K562 (cell line): Measurements from ENCODE around the gene AAR2. TPM values are rescaled to one million over a fixed set of nuclear protein-coding genes. Genes with fewer than 3 reads are reported as not detected.

Source experiments
- ARHGAP35 ChIP-seq: fragments of 450-650 bp; IDR thresholded peaks from 2 replicates; pipeline ENCODE4 v1.6.1; 2018; ENCODE audit not compliant: partially characterized antibody
- CBX3 ChIP-seq, 2 experiments: IDR thresholded peaks; 1 replicate in 1 of 2; 2 replicates in 1 of 2; pipeline ENCODE4 v1.6.1; 2012; ENCODE audit warnings: inconsistent platforms in 2 of 2, low read length in 2 of 2, borderline replicate concordance in 1 of 2, control low read depth in 1 of 2
- GMEB1 ChIP-seq: fragments of 250-450 bp; sonication (Bioruptor Pico); IDR thresholded peaks from 2 replicates; pipeline ENCODE4 v1.4.0; 2020; ENCODE audit warnings: mild to moderate bottlenecking
- NBN ChIP-seq: fragments of 450-650 bp; IDR thresholded peaks from 2 replicates; pipeline ENCODE4 v1.6.1; 2016; ENCODE audit warnings: low read depth, mild to moderate bottlenecking
- PML ChIP-seq: IDR thresholded peaks from 2 replicates; pipeline ENCODE4 v1.6.1; 2012; ENCODE audit warnings: low read length, inconsistent platforms
- RBBP5 ChIP-seq: fragments of 200-600 bp; sonication (generic); IDR thresholded peaks from 2 replicates; pipeline ENCODE4 v1.6.1; 2012; ENCODE audit warnings: borderline replicate concordance, mild to moderate bottlenecking, low read length, control low read depth, inconsistent platforms; ENCODE audit not compliant: insufficient read depth, poor library complexity, severe bottlenecking
- SOX6 ChIP-seq: fragments of 450-650 bp; IDR thresholded peaks from 2 replicates; pipeline ENCODE4 v1.6.1; 2014; ENCODE audit warnings: mild to moderate bottlenecking
- STAT5B ChIP-seq: fragments of 250-450 bp; sonication (Bioruptor Pico); IDR thresholded peaks from 2 replicates; pipeline ENCODE4 v1.8.0; 2021; ENCODE audit warnings: mild to moderate bottlenecking, inconsistent platforms
- TEAD4 ChIP-seq, 2 experiments: sonication (generic) in 1 of 2; formaldehyde crosslinking in 1 of 2; IDR thresholded peaks; 2 replicates each; pipeline versions ENCODE4 v1.6.1 to v1.8.0; 2012 to 2022; ENCODE audit warnings: borderline replicate concordance in 1 of 2, inconsistent platforms in 1 of 2, low read length in 1 of 2, mild to moderate bottlenecking in 1 of 2, missing genetic modification reagents in 1 of 2
- USF1 ChIP-seq: sonication (generic); formaldehyde crosslinking; IDR thresholded peaks from 2 replicates; pipeline ENCODE4 v1.9.0; 2022; ENCODE audit warnings: mild to moderate bottlenecking, missing genetic modification reagents
- ZBTB17 ChIP-seq: fragments of 450-650 bp; formaldehyde crosslinking; IDR thresholded peaks from 2 replicates; pipeline ENCODE4 v1.4.0; 2020; ENCODE audit warnings: mild to moderate bottlenecking
- ZFP1 ChIP-seq: fragments of 450-650 bp; formaldehyde crosslinking; IDR thresholded peaks from 2 replicates; pipeline ENCODE4 v1.4.0; 2020; ENCODE audit warnings: mild to moderate bottlenecking, mixed read lengths
- ZZZ3 ChIP-seq: fragments of 450-650 bp; IDR thresholded peaks from 2 replicates; pipeline ENCODE4 v1.6.1; 2016; ENCODE audit warnings: antibody characterized with exemption, mild to moderate bottlenecking, moderate library complexity
- polyA plus RNA-seq, 8 experiments: library from polyadenylated mRNA; depleted of rRNA in 4 of 8; stranded (reverse) in 5 of 8; unstranded in 3 of 8; fragments of >200 nt; fragmentation: Nextera tagmentation in 2 of 8; fragmentation: Illumina TruSeq in 1 of 8; extraction: Ambion mirVana in 2 of 8; extraction: Trizol in 1 of 8; gene quantifications; 2 replicates each; pipeline versions ENCODE4 v1.2.1 to v1.2.3, GENCODE V29; 2011 to 2014; ENCODE audit warnings: inconsistent platforms in 1 of 8, missing spikeins in 1 of 8
- total RNA-seq, 7 experiments: library from RNA; depleted of rRNA in 6 of 7; stranded (reverse); fragments of >200 nt in 6 of 7; fragmentation: Illumina TruSeq in 2 of 7; extraction: Trizol in 2 of 7; gene quantifications; 2 replicates each; pipeline versions ENCODE4 v1.2.1 to v1.2.3, GENCODE V29; 2011 to 2021; ENCODE audit warnings: low replicate concordance in 1 of 7
- TF ChIP-seq, protein P1 (sequence below), 2 experiments: fragments of 450-650 bp; formaldehyde crosslinking in 1 of 2; IDR thresholded peaks; 2 replicates each; pipeline versions ENCODE4 v1.4.0 to v1.6.1; 2014 to 2020; ENCODE audit warnings: mild to moderate bottlenecking in 2 of 2, borderline replicate concordance in 1 of 2, low read depth in 1 of 2

The AAR2 gene
- total and polyA plus RNA-seq, 9 of the 15 experiments (the other 6 are each of a cell fraction or from before 2014, with no cell fraction given), result 6.5 to 36.2 (median 24.7) TPM

DNA sequence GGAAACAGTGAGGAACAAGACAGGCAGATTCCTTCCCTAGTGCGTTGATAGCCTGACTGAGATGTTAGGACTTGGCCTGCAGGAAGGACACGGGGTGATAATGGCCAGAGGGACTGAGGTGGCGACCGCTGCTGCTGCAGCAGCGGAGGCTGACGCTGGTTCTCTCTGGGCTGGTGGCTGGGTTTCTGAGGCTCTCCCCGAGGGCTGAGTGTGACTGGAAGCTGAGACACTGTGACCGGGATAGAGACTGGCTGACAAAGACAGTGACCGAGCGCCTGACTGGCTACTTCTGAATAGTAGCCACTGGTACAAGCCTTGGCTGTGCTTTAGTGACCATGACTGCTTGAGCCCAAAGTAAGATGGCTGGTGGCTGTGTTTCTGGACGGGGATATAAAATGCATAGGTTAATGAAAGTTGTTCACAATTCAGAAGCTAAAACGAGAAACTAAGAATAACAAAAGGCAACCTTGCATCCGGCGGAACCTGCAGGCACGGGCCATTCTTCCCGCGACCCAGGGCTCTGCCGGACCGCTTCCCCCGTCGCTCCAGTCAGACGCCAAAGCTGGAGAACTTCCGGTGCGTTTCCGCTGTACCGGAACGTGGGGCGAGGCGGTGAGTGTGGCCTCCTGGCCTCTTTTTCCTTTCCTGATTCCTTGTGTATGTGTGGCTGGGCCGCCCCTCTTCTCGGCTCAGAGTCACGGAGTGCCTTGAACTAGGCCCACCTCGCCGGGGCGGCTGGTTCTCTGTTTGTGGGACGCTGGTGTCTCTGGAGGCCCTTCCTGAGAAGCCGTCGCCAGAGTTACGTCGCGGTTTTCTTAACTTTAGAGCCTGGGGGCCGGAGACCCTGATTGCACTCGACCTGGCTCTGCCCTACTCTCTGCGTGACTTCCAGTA, at the start of gene AAR2 (continued):
- TF ChIP-seq, protein P1, sequence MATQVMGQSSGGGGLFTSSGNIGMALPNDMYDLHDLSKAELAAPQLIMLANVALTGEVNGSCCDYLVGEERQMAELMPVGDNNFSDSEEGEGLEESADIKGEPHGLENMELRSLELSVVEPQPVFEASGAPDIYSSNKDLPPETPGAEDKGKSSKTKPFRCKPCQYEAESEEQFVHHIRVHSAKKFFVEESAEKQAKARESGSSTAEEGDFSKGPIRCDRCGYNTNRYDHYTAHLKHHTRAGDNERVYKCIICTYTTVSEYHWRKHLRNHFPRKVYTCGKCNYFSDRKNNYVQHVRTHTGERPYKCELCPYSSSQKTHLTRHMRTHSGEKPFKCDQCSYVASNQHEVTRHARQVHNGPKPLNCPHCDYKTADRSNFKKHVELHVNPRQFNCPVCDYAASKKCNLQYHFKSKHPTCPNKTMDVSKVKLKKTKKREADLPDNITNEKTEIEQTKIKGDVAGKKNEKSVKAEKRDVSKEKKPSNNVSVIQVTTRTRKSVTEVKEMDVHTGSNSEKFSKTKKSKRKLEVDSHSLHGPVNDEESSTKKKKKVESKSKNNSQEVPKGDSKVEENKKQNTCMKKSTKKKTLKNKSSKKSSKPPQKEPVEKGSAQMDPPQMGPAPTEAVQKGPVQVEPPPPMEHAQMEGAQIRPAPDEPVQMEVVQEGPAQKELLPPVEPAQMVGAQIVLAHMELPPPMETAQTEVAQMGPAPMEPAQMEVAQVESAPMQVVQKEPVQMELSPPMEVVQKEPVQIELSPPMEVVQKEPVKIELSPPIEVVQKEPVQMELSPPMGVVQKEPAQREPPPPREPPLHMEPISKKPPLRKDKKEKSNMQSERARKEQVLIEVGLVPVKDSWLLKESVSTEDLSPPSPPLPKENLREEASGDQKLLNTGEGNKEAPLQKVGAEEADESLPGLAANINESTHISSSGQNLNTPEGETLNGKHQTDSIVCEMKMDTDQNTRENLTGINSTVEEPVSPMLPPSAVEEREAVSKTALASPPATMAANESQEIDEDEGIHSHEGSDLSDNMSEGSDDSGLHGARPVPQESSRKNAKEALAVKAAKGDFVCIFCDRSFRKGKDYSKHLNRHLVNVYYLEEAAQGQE (IDR thresholded peaks at IDR 0.05; ENCODE audit: borderline replicate concordance), result no peak
- TF ChIP-seq, protein P1 (CRISPR knock-in tag; IDR thresholded peaks at IDR 0.05; ENCODE audit: low read depth), result no peak
- TF ChIP-seq ZZZ3, result 0 out of 2 replicates have a peak, but pooled peaks have one; percentile 61
- TF ChIP-seq RBBP5, result peak; percentile 96
- no peak for TF ChIP-seq USF1
- TF ChIP-seq GMEB1 (CRISPR knock-in tag), result 0 out of 2 replicates have a peak, but pooled peaks have one; percentile 36
- TF ChIP-seq NBN, result peak; percentile 67; the same call in 1 of the 2 replicates
- TF ChIP-seq ZBTB17 (CRISPR knock-in tag), result 0 out of 2 replicates have a peak, but pooled peaks have one; percentile 47
- no peak for TF ChIP-seq ARHGAP35
- peak in 1 of 2 experiments; percentile 91; a peak in 2 of 3 replicates for TF ChIP-seq CBX3 (IDR thresholded peaks at IDR 0.05; ENCODE audit: borderline replicate concordance in 1 of 2, low read length in 2 of 2)
- peak; percentile 78 for TF ChIP-seq PML
- no peak for TF ChIP-seq STAT5B (CRISPR knock-in tag)
- TF ChIP-seq TEAD4 (IDR thresholded peaks at IDR 0.05; ENCODE audit: low read length), result peak; percentile 22; the same call in 1 of the 2 replicates
- TF ChIP-seq TEAD4 (CRISPR knock-in tag; IDR thresholded peaks at IDR 0.05; ENCODE audit: borderline replicate concordance), result no peak
- TF ChIP-seq ZFP1 (CRISPR knock-in tag), result no peak
- TF ChIP-seq SOX6, result peak; percentile 53
